Mesothelial cell of epicardium (in vitro differentiated cells): ENCODE results near the gene PSMB1. TPM values are rescaled to one million over a fixed set of nuclear protein-coding genes. Genes with fewer than 3 reads are reported as not detected.
"Not testable (repeated sequence)": the region's sequence is repeated elsewhere in the genome, so short reads cannot be mapped to it uniquely, and the experiment has no call there.

ENCODE experiments used
- DNase-seq, 2 experiments: peaks; one replicate each; pipeline ENCODE4 v3.0.0; 2021; ENCODE audit warnings: low spot score in 2 of 2; ENCODE audit not compliant: unreplicated experiment in 2 of 2
- H3K27ac Mint-ChIP-seq: 2 replicates; pipeline ENCODE4 v1.8.0; 2021; ENCODE audit warnings: mixed read lengths
- H3K27me3 Mint-ChIP-seq: 2 replicates; pipeline ENCODE4 v1.8.0; 2021; ENCODE audit warnings: low read depth, mixed read lengths
- H3K36me3 Mint-ChIP-seq: 2 replicates; pipeline ENCODE4 v1.8.0; 2021; ENCODE audit warnings: mixed read lengths
- H3K4me1 Mint-ChIP-seq: 2 replicates; pipeline ENCODE4 v1.8.0; 2021; ENCODE audit warnings: mixed read lengths
- H3K4me3 Mint-ChIP-seq: 2 replicates; pipeline ENCODE4 v1.8.0; 2021; ENCODE audit warnings: mild to moderate bottlenecking, moderate library complexity, mixed read lengths
- H3K9me3 Mint-ChIP-seq: 2 replicates; pipeline ENCODE4 v1.8.0; 2021; ENCODE audit warnings: mixed read lengths
- total RNA-seq: library from RNA; stranded (reverse); gene quantifications from 3 replicates; pipeline ENCODE4 v1.2.1, GENCODE V29; 2021
- TF ChIP-seq, protein P1 (sequence below): fragments of 200-600 bp; sonication (generic); IDR thresholded peaks from one replicate; pipeline ENCODE4 v1.5.0; 2021; ENCODE audit warnings: antibody characterized with exemption; ENCODE audit not compliant: unreplicated experiment

The PSMB1 gene
- total RNA-seq, 1 donor from 2014 or later = 140 TPM

DNA sequence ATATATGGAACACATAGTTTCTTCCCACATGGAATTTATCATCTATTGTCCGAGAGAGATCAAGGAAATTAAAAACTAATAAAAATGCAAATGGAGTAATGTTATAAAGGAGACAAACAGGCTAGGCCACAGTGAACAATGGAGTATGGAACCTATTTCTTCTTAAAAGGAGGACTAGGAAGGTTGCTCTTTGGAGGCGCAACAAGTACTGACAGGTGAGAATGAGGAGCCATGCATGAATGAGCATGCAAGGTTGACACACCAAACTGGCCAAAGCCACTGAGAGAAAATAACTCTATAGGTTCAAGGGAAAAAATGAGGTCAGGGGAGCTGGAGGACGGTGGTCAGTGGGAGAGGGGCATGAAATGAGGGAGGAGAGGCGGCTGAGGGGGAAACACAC lies 40.9 kb downstream of the PSMB1 start:
- Mint-ChIP-seq H3K9me3 (peaks cover 17% of the 10 kb centered on the region), H3K4me3 (no peak overlapping the region), H3K27me3 (peaks cover 5% of the 10 kb centered on the region), H3K27ac (no peak overlapping the region), H3K4me1 (no peaks in the 10 kb centered on the region), H3K36me3 (peaks cover 1% of the 10 kb centered on the region)
- no peak for DNase-seq
- TF ChIP-seq, protein P1, sequence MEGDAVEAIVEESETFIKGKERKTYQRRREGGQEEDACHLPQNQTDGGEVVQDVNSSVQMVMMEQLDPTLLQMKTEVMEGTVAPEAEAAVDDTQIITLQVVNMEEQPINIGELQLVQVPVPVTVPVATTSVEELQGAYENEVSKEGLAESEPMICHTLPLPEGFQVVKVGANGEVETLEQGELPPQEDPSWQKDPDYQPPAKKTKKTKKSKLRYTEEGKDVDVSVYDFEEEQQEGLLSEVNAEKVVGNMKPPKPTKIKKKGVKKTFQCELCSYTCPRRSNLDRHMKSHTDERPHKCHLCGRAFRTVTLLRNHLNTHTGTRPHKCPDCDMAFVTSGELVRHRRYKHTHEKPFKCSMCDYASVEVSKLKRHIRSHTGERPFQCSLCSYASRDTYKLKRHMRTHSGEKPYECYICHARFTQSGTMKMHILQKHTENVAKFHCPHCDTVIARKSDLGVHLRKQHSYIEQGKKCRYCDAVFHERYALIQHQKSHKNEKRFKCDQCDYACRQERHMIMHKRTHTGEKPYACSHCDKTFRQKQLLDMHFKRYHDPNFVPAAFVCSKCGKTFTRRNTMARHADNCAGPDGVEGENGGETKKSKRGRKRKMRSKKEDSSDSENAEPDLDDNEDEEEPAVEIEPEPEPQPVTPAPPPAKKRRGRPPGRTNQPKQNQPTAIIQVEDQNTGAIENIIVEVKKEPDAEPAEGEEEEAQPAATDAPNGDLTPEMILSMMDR = no peak

DNA sequence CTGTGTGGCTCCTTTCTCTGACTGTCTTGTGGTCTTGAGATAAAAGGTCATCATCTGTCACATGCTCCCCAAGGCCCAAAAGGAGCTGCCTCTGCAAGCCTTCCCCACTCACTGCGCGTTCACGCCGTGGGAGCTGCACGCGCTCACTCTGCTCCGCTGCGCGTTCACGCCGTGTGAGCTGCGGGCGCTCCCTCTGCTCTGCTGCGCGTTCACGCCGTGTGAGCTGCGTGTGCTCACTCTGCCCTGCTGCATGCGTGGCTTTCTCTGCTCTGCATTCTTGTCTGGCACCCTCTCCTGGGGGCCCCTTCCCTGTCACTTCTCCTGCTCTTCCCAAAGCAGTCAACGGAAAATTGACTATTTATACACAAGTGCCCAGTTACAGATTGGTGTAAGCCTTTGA lies 42.5 kb downstream of the PSMB1 start:
- no peaks in the 10 kb centered on the region for H3K36me3 Mint-ChIP-seq
- no peak overlapping the region for H3K4me3 Mint-ChIP-seq
- peaks cover 5% of the 10 kb centered on the region for H3K27me3 Mint-ChIP-seq
- TF ChIP-seq, protein P1 = no peak
- no peaks in the 10 kb centered on the region for H3K4me1 Mint-ChIP-seq
- DNase-seq = no peak
- H3K27ac Mint-ChIP-seq = no peak overlapping the region
- H3K9me3 Mint-ChIP-seq = peaks cover 13% of the 10 kb centered on the region

DNA sequence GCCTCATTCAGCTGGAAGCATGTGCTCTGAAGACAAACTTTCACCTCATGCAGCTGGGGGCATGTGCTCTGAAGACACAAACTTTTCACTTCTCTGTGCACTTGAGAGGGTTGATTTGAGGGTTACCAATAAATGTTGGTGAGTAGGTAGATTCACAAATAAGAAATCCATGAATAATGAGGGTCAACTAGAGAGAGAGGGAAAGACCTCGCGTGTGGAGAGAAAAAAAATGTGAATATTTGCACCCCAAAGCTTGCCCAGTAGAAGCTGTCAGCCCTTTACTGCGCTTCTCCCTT lies 43.4 kb downstream of the PSMB1 start:
- TF ChIP-seq, protein P1 = no peak

DNA sequence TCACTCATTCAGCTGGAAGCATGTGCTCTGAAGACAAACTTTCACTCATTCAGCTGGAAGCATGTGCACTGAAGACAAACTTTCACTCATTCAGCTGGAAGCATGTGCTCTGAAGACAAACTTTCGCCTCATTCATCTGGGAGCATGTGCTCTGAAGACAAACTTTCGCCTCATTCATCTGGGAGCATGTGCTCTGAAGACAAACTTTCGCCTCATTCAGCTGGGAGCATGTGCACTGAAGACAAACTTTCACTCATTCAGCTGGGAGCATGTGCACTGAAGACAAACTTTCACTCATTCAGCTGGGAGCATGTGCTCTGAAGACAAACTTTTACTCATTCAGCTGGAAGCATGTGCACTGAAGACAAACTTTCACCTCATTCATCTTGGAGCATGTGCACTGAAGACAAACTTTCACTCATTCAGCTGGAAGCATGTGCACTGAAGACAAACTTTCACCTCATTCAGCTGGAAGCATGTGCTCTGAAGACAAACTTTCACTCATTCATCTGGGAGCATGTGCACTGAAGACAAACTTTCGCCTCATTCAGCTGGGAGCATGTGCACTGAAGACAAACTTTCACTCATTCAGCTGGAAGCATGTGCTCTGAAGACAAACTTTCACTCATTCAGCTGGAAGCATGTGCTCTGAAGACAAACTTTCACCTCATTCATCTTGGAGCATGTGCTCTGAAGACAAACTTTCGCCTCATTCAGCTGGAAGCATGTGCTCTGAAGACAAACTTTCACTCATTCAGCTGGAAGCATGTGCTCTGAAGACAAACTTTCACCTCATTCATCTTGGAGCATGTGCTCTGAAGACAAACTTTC lies 44.0 kb downstream of the PSMB1 start:
- H3K9me3 Mint-ChIP-seq, DNase-seq, H3K27ac Mint-ChIP-seq, H3K36me3 Mint-ChIP-seq, H3K27me3 Mint-ChIP-seq, H3K4me3 Mint-ChIP-seq, H3K4me1 Mint-ChIP-seq: not testable (repeated sequence)

More for the DNA sequence above, 43.4 kb downstream of the PSMB1 start:
- Mint-ChIP-seq H3K27ac (no peak overlapping the region), H3K4me3 (no peak overlapping the region), H3K36me3 (no peaks in the 10 kb centered on the region), H3K27me3 (peaks cover 7% of the 10 kb centered on the region), H3K9me3 (peaks cover 5% of the 10 kb centered on the region), H3K4me1 (no peaks in the 10 kb centered on the region)
- no peak for DNase-seq

DNA sequence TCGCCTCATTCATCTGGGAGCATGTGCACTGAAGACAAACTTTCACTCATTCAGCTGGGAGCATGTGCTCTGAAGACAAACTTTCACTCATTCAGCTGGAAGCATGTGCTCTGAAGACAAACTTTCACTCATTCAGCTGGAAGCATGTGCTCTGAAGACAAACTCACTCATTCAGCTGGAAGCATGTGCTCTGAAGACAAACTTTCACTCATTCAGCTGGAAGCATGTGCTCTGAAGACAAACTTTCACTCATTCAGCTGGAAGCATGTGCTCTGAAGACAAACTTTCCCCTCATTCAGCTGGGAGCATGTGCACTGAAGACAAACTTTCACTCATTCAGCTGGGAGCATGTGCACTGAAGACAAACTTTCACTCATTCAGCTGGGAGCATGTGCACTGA lies 44.8 kb downstream of the PSMB1 start:
- H3K4me3 Mint-ChIP-seq, H3K27ac Mint-ChIP-seq: not testable (repeated sequence)
- peaks cover 13% of the 10 kb centered on the region for H3K27me3 Mint-ChIP-seq

DNA sequence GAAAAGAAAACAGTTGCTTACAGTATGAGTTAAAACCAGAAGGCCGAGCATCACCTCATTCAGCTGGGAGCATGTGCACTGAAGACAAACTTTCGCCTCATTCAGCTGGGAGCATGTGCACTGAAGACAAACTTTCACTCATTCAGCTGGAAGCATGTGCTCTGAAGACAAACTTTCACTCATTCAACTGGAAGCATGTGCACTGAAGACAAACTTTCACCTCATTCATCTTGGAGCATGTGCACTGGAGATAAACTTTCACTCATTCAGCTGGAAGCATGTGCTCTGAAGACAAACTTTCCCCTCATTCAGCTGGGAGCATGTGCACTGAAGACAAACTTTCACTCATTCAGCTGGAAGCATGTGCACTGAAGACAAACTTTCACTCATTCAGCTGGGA lies 45.4 kb downstream of the PSMB1 start:
- not testable (repeated sequence) for H3K9me3 Mint-ChIP-seq, H3K4me3 Mint-ChIP-seq, H3K4me1 Mint-ChIP-seq, H3K36me3 Mint-ChIP-seq, H3K27ac Mint-ChIP-seq, DNase-seq
- peaks cover 18% of the 10 kb centered on the region for H3K27me3 Mint-ChIP-seq

More for the DNA sequence above, 44.8 kb downstream of the PSMB1 start:
- DNase-seq, H3K36me3 Mint-ChIP-seq, H3K9me3 Mint-ChIP-seq, H3K4me1 Mint-ChIP-seq: not testable (repeated sequence)

DNA sequence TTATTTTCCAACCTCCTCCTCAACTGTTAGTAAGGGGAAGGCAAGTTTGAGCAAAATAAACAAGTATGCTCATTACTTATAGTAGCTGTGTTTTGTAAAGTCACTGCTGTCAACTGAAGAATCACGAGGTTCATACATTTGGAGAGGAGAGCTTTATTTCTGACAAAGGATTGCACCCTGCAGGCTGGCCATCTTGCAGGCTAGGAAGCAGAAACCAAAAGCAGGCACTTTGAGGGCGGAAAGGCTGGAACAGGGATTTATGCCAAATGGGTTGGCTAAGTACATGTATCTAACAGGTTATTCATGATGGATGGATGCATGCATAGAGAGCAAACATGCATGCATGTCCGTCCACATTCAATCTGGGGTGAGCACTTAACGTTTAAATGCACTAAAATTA lies 46.7 kb downstream of the PSMB1 start:
- H3K36me3 Mint-ChIP-seq = no peaks in the 10 kb centered on the region
- peaks cover 15% of the 10 kb centered on the region for H3K9me3 Mint-ChIP-seq
- H3K27ac Mint-ChIP-seq = no peak overlapping the region
- TF ChIP-seq, protein P1 = no peak
- H3K4me1 Mint-ChIP-seq = no peaks in the 10 kb centered on the region
- H3K27me3 Mint-ChIP-seq = peaks cover 20% of the 10 kb centered on the region
- no peak for DNase-seq
- H3K4me3 Mint-ChIP-seq = no peak overlapping the region
